ENCODE data around the gene MLEC. TPM values are rescaled to one million over a fixed set of nuclear protein-coding genes. Genes with fewer than 3 reads are reported as not detected.

The MLEC gene
- total RNA-seq, 1 experiment from 2014 or later, result 181 TPM

DNA sequence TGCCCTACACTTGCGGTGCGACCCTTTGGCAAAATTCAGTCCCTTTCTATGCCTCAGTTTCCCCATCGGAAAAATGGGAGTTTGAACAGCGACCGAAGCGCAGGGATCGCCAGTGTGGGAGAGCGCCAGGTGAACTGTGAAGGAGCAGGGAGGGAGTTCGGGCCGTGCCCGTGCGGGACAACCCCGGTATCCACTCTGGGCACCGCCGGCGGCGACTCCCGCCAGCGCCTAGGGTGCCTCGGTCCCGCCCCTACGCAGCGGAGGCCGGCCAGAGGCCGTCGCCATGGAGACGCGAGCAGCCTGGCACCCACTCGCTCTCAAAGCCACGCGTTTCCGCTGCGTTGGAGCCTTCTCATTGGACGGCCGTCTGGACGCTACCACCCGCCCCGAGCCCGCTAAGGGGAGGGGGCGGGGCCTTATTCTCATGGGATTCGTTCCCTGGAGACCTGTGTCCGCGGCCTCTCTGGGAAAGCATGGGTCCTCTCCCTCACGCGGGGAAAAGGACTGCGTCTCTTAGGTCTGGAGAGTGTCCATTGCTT lies 729 bp upstream of the MLEC start:
- Histone ChIP-seq H3K79me2 (ENCODE audit: insufficient read depth, low read length) (peaks cover 34% of the 10 kb centered on the region), H3K27ac (ENCODE audit: insufficient read length, low read depth, low read length) (peak overlapping the region; percentile 14), H3K23ac (ENCODE audit: insufficient read length, low read depth, low read length) (no peak overlapping the region), H3K23me2 (ENCODE audit: insufficient read length, low read depth, low read length, poor library complexity, severe bottlenecking) (peaks cover 14% of the 10 kb centered on the region), H4K20me1 (ENCODE audit: control insufficient read depth, insufficient read depth, insufficient read length) (no peaks in the 10 kb centered on the region), H2BK120ac (ENCODE audit: low read depth, low read length, poor library complexity, severe bottlenecking) (no peak overlapping the region), H3K4me1 (ENCODE audit: insufficient read depth, low read length) (peaks cover 5% of the 10 kb centered on the region; the same call in 1 of the 2 replicates), H3K4me2 (ENCODE audit: insufficient read depth, insufficient read length, low read length) (peak overlapping the region; percentile 48), H2BK5ac (ENCODE audit: insufficient read length, low read length) (no peak overlapping the region), H2BK20ac (ENCODE audit: low read depth, low read length, poor library complexity, severe bottlenecking) (no peak overlapping the region), H3T11ph (ENCODE audit: low read length) (no peak overlapping the region), H2BK12ac (ENCODE audit: insufficient read length, low read depth, low read length) (no peak overlapping the region), H3K9ac (ENCODE audit: extremely low read depth, insufficient read length, low read length) (peak overlapping the region; percentile 70), H3K9me3 (ENCODE audit: control insufficient read depth, low read depth, low read length) (no peaks in the 10 kb centered on the region), H2AK5ac (ENCODE audit: insufficient read length, low read length) (no peak overlapping the region), H4K8ac (replicated peaks; ENCODE audit: insufficient read length, low read depth, low read length) (no peak overlapping the region), H4K91ac (ENCODE audit: insufficient read length, low read depth, low read length) (no peak overlapping the region), H3K27me3 (ENCODE audit: insufficient read depth, low read length) (no peaks in the 10 kb centered on the region), H3K18ac (ENCODE audit: insufficient read length, low read depth, low read length) (peak overlapping the region; percentile 68), H3K14ac (ENCODE audit: insufficient read depth, low read length) (peak overlapping the region; percentile 79; the same call in 1 of the 2 replicates), H3K56ac (ENCODE audit: insufficient read length, low read depth, low read length) (no peak overlapping the region), H3K4ac (ENCODE audit: low read depth, low read length) (no peak overlapping the region), H3K79me1 (ENCODE audit: insufficient read depth, low read depth, low read length, poor library complexity, severe bottlenecking) (no peaks in the 10 kb centered on the region), H2AFZ (ENCODE audit: low read length) (peak overlapping the region; percentile 23), H4K5ac (ENCODE audit: insufficient read length, low read depth, low read length) (no peak overlapping the region), H2BK15ac (ENCODE audit: low read depth, low read length) (no peak overlapping the region)
- no CpG with 5 or more reads among the region's 46 CpGs for WGBS (ENCODE audit: extremely low coverage, insufficient read length, low lambda C conversion rate)
- no peaks in the 10 kb centered on the region; the same call in 1 of the 2 replicates for H3K27me3 Mint-ChIP-seq (ENCODE audit: low read depth)
- H3K4me3 Mint-ChIP-seq, result peak overlapping the region; percentile 89 to 94
- TF ChIP-seq CTCF (conservative IDR thresholded peaks at IDR 0.05), result no peak
- H3K4me1 Mint-ChIP-seq, result peaks cover 32 to 33% of the 10 kb centered on the region in 2 experiments
- H3K9me3 Mint-ChIP-seq, result no peaks in the 10 kb centered on the region
- 0 out of 7 replicates have a peak, but pooled peaks cover 0 to 3% (median 0%) of the 10 kb centered on the region in 3 experiments for H3K36me3 Mint-ChIP-seq (ENCODE audit: insufficient read depth in 1 of 3, low read depth in 3 of 3)
- H3K27ac Mint-ChIP-seq, result peak overlapping the region; percentile 96 to 99 (median 97)
- DNase-seq, result peak; percentile 99
